Mesenteric fat pad (tissue), 1 donor: ENCODE results near the gene CROT. TPM values are rescaled to one million over a fixed set of nuclear protein-coding genes. Genes with fewer than 3 reads are reported as not detected.
A peak's percentile ranks its signal among the peaks of the same experiment; 100 is the strongest.
"Not testable (repeated sequence)": the region's sequence is repeated elsewhere in the genome, so short reads cannot be mapped to it uniquely, and the experiment has no call there.

Experiments used
- DNase-seq: peaks from one replicate; pipeline ENCODE4 v3.0.0-alpha.2; 2020; ENCODE audit warnings: low spot score
- long read RNA-seq: library from polyadenylated mRNA; unstranded; transcript quantifications from one replicate; pipeline ENCODE4 v2.0.0, GENCODE V29; 2020
- total RNA-seq: library from RNA; stranded (reverse); fragmentation: NEBNext Ultra II Directional; extraction: Animal tissue kit (Norgen Biotek cat#: 25700); gene quantifications from one replicate; pipeline ENCODE4 v1.2.1, GENCODE V29; 2021
- donor health status: DM: yes; HTN: yes; CAD: no.

CROT gene, protein sequence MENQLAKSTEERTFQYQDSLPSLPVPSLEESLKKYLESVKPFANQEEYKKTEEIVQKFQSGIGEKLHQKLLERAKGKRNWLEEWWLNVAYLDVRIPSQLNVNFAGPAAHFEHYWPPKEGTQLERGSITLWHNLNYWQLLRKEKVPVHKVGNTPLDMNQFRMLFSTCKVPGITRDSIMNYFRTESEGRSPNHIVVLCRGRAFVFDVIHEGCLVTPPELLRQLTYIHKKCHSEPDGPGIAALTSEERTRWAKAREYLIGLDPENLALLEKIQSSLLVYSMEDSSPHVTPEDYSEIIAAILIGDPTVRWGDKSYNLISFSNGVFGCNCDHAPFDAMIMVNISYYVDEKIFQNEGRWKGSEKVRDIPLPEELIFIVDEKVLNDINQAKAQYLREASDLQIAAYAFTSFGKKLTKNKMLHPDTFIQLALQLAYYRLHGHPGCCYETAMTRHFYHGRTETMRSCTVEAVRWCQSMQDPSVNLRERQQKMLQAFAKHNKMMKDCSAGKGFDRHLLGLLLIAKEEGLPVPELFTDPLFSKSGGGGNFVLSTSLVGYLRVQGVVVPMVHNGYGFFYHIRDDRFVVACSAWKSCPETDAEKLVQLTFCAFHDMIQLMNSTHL
- total RNA-seq, result 8.3 TPM
- long read RNA-seq, partial matches to known transcripts, result 1 of 1 reads
- long read RNA-seq, other reads (novel, unspliced or antisense), result 0 of 1 reads

DNA sequence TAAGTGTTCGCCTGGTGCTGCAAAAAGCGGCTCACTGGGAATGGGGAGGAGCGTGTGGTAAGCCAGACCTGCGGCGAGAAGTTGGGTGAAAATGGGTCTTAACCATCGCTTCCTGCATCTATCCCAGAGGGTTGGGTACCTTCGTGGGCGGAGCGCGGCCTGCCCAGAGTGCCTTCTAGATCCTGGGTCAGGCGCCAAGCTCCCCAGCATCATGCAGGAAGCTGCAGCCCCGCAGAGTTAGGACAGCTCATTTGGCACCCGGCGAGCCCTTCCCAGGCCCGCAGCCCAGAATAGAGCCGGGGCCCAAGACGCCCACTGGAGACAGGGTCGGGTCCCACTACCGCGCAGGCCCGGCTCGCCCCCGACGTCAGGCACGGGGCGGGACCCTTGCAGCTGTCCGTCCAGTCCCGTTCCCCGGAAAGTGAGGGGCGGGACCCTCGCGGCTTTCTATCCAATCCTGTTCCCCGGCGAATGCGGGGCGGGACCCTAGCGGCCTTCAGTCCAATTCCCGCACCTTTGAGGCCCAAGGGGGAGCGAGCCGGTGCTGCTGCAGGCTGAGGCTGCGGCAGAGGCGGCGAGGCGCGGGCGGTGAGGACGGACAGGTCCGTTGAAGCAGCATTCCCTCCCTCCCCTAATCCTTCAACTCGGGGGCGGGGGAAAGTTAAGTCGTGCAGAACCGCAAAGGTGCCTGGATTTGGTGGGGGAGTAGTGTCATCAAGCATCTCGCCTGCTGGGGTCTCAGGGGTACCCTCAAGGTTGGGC, at the start of gene CROT:
TSS of gene CROT (plus strand) at position 499 of the 762 bp plus-strand sequence. CDS start 3,405 bp downstream, outside the sequence.
- peak; percentile 98 for DNase-seq

DNA sequence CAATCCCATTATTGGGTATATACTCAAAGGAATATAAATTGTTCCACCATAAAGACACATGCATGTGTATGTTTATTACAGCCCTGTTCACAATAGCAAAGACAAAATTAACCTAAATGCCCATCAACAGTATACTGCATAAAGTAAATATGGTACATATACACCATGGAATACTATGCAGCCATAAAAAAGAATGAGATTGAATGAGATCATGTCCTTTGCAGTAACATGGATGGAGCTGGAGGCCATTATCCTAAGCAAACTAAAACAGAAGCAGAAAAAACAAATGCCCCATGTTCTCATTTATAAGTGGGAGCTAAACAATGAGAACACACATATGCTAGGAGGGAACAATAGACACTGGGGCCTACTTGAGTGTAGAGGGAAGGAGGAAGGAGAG, 44.7 kb upstream of the CROT start:
- no peak for DNase-seq

DNA sequence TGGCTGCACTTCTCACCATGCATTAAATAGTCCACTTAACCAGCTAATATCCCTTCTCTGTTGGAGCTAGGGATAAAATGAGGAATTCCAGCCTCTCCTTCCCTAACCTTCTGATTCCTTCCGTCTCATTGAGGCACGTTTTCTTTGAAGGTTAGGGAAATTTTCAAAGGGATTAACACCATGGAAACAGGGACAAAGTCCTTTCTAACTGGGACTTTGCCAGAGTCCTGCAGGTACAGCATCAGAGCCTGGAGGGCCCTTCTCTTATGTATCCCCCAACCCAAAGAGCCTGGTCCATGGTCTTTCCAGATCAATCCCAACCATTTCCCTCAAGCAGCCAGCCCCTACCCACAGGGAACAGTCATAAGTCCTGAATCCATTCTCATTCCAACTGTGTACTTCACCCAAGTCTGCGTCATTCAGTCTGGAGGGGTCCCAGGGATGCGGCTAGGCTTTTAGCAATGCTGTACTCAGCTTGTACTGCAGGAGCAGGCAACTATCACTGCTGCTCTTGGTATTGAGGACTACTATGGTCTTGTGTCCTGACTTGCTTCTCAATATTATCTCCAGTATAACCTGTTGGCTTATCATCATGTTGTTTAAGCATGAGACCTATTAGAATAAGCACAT, 34.6 kb upstream of the CROT start:
- no peak for DNase-seq

DNA sequence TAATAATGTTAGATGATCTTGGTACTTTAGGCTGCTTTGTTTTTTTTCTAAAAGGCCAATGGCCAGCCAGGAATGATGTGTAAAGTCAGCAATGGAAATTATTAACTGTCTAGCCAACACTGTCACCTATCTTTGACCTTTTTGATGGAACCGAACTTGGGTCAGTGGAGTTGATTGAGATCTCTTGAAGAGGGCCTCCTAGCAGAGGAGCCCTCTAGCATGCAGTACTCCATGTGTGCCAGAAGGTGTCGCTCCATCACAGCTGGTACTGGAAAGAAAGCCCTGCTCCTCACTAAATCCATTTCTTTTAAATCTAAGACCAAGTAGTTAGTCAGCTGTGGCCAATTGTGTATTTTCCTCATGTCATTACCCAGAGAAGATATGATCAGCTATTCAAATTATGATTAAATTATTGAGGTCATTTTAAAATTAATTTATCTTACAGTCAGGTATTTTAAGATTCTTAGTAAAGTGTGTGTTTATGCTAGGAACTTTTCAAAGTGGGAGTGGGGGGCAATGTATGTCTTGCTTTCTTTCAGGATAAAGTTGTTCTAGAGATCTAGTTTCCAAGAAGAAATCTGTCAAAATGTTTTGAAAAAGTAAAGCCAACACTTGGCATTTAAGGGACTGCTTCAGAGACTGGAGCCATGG, 33.1 kb upstream of the CROT start:
- DNase-seq, result no peak

DNA sequence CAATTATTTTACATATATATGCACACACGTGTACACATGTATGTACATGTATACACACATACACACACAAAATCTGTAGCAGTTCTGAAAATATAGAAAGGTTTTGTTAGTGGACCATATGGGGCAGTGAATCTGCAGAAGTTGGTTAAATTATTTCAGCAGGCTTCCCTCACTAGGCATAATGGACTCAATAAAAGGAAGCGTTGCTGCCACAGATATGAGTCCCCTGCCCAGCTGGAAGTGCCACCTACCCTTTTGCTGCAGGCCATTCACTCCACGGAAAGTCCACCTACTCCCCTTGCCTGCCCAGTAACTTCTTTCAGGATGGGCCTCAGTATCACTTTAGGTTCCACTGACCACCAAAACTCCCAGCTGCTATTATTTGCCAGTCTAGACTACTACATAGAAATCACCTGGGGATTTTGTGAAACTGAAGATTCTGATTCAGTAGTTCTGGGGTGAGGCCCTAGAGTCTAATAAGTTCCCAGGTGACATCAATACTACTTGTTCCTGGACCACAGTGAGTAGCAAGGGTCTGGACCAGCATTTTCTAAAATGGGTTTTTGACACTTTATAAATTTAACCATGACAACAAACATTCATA, 29.3 kb upstream of the CROT start:
- DNase-seq, result no peak

DNA sequence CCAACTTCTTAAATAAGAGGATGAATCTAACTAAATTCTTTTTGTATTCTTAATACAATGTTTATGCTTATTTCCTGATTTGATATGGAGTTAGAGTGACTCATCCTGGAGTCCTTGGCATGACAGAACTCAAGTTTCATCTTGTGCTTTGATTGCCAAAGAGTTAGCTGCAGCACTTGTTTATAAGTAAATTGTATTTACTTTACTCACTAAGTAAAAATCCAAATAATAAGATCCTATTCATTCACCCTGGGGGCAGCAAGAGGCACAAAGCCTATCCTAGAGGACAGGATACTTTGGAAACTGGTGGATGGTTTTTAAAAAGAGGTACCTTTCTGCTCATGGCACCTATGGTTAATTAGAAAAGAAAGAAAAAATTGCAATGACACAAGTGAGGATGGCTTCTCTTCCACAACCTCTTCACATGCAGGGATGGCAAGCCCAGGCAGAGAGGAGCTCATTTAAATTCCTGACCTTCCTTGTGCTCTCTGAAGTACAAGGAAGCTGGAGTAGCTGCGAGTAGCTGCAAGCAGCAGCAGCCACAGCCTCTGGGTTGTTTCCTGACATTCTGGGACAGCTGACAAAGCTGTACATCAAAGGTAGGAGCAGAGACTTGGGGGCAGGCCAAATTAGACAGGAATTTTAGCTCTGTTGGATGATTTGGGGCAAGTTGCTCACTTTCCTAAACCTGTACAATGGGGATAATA, 28.5 kb upstream of the CROT start:
- no peak for DNase-seq

DNA sequence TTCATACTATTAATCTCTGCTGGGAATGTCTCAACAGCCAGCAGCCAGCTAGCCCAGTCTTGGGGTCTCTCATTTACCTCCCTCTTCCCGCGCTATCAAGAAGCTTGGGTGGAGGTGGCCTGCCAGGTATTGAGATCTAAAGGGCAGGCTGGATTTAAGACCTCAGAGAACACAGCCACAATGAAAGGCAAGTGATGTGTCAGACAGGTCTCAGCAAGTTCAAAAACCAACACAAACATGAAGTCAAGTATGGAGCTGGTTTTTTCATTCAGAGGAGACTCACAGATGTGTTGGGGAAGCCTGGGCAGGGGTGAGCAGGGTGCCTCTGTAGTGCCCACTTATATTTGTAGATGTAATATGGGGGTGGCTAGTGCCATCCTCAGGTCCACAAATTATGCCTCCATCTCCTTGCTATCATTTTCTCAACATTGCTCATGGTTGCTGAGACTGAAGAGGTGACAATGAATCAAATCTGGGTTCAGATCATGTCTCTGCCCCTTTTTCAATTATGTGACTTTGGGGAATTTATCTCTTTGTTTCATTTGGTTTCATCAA, 27.7 kb upstream of the CROT start:
- DNase-seq, result no peak

DNA sequence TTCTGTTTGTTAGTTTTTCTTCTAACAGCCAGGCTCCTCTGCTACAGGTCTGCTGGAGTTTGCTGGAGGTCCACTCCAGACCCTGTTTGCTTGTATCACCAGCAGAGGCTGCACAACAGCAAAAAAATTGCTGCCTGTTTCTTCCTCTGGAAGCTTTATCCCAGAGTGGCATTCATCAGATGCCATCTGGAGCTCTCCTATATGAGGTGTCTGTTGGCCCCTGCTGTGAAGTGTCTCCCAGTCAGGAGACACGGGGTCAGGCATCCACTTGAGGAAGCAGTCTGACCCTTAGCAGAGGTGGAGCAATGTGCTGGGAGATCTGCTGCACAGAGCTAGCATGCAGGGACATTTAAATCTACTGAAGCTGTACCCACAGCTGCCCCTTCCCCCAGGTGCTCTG, 26.7 kb upstream of the CROT start:
- DNase-seq, result no peak

DNA sequence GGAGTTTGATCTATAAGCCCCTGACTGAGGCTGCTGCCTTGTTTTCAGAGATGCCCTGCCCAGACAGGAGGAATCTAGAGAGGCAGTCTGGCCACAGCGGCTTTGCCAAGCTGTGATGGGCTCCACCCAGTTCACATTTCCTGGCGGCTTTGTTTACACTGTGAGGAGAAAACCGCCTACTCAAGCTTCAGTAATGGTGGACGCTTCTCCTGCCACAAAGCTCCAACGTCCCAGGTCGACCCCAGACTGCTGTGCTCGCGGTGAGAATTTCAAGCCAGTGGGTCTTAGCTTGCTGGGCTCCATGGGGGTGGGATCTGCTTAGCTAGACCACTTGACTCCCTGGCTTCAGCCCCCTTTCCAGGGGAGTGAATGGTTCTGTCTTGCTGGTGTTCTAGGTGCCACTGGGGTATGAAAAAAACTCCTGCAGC, 26.3 kb upstream of the CROT start:
- DNase-seq, result not testable (repeated sequence)

DNA sequence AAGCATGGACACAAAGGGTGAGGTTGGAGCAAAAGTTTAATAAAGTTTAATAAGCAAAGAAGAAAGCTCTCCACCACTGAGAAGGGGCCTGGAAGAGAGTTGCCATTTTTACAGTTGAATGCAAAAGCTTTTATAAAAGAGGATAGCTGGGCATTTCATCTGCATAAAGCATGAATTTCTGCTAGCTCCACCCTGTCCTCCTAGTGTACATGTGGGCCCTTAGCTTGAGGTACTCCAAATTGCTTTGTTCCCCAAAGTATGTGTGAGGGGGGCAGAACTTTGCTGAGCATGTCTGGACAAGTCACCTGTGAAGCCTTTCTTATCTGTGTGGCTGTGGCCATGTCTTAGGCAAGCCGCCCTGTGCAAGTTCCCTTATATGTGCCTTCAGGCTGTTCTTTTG, 22.6 kb upstream of the CROT start:
- no peak for DNase-seq

DNA sequence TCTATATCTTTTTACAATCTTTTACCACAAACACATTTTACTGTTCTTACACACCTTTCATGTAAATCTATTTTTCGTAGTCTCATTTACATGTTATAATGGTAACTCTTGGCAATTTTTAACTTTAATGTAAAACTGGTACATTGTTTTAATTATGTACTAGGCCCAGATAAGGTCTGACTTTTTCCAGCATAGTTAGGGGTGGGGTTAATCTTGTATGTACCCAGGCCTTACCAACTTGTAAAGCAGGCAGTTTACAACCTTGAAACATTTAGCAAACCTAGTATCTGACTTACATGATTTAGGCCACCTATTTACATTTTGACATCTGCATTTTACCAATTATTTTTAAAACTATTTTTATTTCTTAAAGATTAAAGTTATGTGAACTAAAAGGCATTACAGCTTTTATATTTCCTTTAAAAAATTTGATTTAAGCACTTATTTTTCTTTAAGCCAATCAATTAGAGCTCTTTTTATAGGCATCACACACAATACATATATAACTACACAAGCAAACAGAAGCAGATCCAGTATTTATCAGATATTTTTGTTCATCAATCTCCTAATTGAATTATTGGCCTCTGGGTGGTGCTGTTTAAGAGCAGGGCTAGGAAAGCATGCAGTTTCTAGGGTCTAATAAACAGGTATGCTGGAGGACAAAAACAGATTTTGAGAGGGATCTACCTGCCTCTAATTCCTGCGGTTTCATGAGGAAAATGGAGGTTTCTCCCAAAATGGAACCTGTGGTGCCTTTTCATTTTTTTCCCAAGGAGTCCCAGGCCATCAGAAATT, 19.7 kb upstream of the CROT start:
- no peak for DNase-seq

DNA sequence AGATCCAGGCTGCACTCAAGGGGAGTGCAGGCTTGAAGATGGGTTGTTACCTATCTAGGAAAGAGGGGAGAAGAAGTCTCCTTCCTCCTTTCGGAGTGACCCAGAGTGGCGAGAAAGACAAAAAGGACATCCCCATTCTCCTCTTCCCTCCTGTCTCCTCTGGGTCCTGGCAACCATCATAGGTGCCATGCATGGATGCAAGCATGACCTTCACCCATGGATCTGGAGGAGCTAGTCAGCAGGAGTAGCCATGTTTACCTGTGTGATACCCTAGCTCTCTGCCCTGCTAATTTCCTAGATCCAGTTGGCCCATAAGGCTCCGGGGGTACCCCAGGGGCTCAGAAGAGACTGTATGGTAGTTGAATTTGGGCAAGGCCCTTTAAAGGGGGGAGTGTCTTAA, 17.2 kb upstream of the CROT start:
- DNase-seq, result no peak

DNA sequence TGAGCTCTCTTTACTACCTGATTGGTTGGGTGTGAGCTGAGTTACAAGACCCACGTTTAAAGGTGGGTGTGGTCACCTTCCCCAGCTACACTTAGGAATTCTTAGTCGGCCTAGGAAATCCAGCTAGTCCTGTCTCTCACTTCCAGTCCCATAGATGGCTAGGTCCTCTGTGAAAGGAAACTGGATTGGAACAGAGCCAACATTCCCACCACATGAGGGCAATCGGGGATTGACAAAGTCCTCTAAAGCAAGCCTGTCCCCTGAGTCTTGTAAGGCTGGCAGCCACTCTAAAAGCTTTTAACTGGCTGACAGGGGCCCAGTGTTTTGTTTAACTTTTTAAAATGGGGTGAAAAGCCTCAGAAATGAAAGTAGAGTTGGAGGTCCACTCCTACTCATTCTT, 15.1 kb upstream of the CROT start:
- DNase-seq, result no peak

DNA sequence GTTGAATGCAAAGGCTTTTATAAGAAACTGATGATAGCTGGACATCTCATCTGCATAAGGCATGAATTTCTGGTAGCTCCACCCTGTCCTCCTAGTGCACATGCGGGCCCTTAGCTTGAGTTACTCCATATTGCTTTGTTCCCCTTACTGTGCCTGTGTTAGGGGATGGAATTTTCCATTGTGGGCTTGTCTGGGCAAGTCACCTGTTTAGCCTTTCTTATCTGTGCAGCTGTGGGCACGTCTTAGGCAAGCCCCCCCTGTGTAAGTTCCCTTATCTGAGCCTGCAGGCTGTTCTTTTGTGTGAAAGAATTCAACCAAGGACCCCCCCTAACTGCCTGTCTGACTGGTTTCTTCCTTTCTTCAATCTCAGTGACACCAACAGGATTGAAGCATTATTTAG, 14.5 kb upstream of the CROT start:
- no peak for DNase-seq

DNA sequence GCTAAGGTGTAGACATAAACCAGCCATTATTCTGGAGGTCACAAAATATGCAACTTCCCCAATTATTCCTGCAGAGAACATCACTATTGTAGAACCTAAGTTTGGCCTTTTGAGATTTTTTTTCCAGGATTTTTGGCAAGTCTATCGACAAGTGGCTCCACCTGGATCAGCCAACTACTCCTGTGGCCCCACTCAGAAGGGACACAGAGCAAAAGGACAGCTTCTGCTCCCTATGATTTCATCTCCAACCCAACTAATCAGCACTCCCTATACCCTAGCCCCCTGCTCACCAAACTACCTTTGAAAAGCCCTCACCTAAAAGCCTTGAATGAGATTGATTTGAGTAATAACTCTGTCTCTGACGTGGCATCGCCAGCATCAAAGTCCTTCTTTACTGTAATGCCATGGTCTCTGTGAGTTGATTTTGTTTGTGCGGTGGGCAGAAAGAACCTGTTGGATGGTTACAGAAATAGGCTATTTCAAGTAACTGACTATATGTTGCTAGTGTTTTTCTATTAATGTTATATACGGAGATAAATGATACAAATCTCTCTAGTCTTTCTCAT, 13.7 kb upstream of the CROT start:
- DNase-seq, result no peak

DNA sequence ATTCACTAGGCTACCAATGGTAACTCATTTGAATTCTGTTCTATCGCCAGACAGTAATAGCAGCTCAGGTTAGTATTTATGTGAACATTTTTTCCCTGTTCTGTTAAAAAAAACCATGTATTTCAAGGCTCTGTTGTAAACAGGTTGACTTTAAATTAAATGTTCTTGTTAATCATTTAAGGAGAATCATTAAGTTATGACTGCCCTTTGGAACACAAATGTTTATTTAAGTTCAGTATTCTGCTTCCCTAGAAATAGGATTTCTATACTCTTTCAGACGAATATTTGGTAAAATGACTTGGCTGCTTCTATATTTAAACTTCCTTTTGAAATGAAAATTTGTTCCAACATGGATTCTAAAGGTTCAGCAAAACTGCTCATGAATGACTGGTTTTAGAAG, 13.1 kb upstream of the CROT start:
- no peak for DNase-seq

DNA sequence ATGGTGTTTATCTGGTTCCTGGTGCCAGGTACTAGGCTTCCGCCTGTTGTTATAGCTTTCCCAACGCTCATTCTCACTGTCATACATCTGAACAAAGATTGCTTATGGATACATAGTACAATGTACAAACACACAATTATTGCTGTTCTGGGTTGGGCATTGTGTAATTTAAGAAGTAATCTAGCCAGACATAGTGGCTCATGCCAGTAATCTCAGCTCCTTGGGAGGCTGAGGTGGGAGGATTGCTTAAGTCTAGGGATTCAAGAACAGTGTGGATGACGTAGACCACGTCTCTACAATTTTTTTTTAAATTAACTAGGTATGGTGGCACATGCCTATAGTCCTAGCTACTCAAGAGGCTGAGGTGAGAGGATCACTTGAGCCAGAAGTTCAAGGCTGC, 9.3 kb upstream of the CROT start:
- DNase-seq, result no peak

DNA sequence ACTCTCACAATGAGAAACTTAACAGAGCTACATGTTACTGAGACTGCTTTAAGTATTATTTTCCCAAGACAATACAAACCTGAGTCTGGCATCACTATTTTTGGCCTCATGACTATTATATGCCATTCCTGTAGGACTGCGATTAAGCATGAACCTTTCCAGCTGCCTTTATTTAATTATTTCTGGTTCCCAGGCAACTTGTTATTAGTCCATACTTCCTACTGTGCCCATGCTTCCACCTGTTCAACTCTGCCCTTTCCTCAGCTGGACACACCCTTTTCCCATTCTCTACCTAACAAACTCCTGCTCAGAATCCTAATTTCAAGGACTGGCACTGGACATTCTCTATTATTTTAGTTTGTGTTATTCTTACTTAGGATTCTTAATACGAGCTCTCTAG, 8.1 kb upstream of the CROT start:
- DNase-seq, result no peak
